HUDEP-2 (cell line): Measurements from ENCODE around the gene KRT27.
"Not testable (repeated sequence)": the region's sequence is repeated elsewhere in the genome, so short reads cannot be mapped to it uniquely, and the experiment has no call there.

Source experiments
- DNase-seq, 76 experiments: peaks; one replicate each; lab custom pipeline; 2025; ENCODE audit not compliant: unreplicated experiment in 76 of 76; lab: John Stamatoyannopoulos, UW

KRT27 gene, protein sequence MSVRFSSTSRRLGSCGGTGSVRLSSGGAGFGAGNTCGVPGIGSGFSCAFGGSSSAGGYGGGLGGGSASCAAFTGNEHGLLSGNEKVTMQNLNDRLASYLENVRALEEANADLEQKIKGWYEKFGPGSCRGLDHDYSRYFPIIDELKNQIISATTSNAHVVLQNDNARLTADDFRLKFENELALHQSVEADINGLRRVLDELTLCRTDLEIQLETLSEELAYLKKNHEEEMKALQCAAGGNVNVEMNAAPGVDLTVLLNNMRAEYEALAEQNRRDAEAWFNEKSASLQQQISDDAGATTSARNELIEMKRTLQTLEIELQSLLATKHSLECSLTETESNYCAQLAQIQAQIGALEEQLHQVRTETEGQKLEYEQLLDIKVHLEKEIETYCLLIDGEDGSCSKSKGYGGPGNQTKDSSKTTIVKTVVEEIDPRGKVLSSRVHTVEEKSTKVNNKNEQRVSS

DNA sequence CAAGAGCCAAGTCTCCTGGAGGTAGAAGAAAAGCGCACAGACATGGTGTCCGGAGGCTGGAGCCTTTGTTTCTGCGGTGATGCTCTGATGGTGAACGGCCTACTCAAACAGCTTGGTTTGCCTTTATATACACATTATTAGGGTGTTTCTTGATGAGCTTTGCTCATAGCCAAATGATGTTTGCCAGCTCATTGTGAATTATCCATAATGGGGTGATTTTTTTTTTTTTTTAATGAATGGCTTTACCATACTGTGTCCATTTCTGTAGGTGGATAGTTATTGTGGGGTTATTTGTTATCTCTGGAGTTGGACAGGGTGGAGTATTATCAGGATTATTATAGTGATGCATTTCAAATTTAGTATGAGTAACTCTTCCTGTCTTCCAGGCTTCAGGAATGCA is at the start of gene KRT27:
Gene KRT27, minus strand, starts transcription at position 101 of the 400 bp plus-strand sequence. Its CDS starts 57 bp downstream, at position 44.
- DNase-seq = no peak

DNA sequence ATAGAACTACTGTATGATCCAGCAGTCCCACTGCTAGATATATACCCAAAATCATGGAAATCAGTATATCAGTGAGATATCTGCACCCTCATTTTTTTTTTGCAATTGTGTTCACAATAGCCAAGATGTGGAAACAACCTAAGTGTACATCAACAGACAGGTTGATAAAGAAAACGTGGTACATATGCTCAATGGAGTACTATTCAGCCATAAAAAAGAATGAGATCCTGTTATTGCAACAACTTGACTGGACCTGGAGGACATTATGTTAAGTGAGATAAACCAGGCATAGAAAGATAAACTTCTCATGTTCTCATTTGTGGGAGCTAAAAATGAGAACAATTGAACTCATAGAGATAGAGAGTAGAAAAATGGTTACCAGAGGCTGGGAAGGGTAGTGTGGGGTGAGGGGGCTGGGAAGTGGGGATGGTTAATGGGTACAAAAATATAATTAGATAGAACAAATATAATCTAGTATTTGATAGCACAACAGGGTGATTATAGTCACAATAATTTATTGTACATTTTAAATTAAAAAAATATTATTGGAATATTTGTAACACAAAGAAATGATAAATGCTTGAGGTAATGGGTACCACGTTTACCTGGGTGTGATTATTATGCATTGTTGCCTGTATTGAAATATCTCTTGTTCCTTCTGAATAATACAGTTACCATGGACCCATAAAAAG is 47.9 kb upstream of the KRT27 start:
- no peak for DNase-seq

DNA sequence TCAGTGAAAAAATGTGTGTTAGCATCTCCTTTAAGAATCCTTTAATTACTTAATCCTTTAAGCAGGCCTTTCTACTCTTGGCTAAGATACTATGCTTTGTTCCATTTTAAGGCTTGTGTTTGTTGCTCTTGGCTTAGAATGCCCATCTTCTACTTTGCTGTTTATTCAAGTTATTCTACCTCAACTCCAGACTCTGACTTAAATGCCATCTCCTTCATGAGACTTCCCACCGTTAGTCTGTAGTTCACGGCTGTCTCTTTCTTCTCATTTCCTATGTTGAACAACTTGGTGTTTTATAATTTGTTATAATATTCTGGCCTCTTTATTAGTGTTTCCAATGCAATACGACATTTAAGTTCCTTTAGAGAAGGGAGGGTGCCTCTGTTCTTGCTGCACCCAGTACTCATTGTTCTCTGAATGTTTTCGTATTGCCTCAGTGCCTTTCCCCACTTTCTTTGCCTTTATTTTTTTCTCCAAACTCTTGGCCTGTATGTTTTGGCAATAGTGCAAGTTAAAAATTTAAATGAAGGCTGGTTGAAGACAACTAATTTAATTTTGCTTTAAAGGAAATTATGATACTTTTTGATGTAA is 46.2 kb upstream of the KRT27 start:
- DNase-seq = no peak

DNA sequence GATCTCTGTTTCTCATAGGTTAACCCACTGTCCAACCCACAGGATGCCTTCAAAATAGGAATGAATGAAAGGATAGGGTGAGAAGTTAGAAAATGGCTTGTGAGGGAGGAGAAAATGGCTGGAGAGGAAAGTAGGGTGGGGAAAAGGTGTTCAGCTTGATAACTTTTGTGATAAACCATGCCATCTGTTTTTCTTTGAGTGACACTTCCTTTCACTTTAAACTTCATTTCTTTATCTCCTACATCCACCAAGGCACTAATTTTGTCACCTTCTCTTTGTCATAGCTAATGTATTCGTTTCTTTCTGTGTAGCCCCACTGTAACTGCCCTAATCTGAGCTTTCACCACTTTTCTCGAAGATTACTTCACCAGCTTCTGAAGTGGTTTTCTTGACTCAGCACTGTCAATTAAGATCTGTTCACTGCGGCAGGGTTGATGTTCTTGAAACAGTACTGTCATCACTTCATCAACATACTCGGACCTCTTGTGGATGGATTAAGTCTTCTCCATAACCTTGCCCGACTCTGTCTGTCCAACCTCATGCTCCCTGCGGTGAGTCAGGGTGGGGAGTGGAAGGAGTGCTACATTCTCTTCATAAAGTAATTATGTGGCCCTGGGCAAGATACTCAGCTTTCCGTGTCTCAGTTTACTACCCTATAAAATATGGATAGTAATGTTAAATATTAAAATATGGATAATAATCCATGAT is 45.5 kb upstream of the KRT27 start:
- DNase-seq = peak in 21 of 76 experiments; percentile 2 to 75 (median 34)

DNA sequence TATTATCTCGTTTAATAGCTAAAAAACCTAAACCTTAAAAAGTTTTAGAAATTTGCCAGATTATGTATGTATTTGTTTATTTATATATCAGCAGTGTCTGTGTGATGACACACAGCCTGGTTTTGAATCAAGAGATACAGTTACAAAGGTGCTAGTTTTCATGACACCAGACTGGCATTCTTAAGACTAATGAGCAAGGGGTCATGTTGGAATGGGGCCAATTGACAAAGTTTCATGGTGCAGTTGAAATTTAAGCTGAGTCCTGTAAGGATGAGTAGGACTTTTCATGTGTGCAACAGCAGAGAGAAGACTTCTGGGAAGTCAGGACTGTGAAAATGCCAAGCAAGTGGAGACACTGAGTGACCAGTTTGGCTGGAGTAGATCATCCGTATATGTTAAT is 43.2 kb upstream of the KRT27 start:
- DNase-seq = no peak

DNA sequence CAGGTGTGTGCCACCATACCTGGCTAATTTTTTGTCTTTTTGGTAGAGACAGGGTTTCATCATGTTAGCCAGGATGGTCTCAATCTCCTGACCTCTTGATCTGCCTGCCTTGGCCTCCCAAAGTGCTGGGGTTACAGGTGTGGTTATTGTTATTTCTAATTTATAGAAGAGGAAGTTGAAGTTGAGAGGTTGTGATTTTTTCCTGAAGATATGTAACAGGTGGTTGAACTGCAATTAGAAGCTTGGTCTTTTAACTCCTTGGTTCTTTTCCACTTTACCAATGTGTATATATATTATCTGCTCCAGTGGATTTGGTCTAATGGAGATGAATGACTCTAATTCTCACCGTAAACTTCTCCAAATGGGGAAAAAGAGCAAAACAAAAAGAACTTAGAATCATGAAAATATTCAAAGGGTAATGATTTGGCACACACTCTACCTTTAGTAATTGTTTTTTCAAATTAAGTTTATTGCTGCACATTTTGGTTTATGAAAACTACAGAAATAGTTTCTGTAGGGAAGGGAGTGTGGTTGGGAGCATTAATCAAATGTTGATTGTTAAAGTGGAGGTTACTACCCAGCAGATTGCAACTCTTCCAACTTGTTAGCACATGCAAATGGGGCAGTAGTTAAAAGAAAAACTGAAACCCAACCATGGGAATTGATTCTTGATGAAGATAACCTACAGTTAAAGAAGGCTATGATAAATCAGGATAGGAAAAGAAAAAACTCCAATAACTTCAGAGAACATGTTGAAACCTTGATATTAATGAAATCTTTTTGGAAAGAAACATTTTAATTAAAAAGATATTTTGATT is 41.9 kb upstream of the KRT27 start:
- no peak for DNase-seq

DNA sequence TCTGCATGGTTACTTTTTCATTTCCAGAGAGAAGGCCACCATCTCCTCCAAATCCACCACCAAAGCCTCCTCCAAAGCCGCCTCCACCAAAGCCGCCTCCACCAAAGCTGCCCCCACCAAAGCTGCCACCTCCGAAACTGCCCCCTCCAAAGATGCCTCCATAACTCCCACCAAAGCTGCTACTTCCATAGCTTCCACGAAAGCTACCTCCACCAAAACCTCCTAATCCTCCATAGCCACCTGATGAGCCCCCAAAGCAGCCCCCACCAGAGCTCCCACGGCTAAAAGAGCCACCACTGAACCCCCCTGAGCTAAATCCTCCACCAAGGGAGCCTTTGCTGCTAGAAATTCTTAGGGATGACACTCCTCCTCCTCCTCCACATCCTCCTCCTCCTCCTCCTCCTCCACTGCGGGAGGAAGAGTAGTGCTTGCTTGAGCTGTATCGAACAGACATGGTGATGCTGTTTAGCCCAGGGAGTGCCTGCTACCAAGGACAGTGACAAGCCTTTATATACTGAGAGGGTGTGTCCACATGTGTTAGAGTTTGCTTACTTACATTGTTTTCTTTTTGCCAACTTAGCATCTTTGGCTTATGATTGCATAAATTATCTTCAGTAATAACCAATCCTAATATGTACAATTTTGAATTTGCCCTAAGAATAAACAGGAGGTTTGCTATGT is 39.9 kb upstream of the KRT27 start, which contains the start of gene KRT10:
Gene KRT10, minus strand, starts transcription at position 483 of the 681 bp plus-strand sequence. Its CDS starts 29 bp downstream, at position 454.
- no peak for DNase-seq

DNA sequence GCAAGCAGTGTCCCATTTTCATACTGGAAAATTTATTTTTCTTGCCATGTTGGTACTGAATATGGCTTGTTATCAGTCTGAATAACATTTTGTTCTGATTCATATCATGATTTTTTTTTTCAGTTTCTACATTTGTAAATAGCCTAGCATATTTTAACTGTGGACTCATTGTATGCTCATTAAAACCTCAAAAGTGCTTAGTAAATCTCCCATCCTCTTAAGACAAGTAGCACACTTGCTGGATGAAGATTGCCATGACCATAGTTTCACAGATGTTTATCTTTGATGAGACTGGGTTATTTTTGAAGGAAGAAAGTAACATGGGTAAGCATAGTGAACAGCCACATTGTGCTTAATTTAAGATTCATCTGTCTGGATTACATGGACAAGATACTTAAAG is 39.2 kb upstream of the KRT27 start:
- no peak for DNase-seq

DNA sequence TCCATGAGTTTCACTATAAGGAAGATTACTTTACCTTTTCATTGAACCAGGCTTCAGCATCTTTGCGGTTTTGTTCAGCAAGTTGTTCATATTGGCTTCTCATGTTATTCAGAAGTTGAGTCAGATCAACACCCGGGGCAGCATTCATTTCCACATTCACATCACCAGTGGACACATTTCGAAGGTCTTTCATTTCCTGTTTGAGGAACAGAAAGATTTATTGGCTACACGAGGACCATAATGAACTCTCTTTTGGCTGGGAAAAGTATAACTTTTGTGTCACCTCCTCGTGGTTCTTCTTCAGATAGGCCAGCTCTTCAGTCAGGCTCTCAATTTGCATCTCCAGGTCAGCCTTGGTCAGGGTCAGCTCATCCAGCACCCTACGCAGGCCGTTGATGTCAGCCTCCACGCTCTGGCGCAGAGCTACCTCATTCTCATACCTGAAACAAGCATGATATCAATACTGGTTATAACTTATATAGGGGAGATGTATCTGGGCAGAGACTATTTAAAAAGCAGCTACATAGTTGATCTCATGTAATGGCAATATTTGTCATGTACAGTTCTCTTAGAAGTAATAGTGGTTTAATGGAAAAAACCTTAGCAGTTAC is 38.0 kb upstream of the KRT27 start:
- no peak for DNase-seq

DNA sequence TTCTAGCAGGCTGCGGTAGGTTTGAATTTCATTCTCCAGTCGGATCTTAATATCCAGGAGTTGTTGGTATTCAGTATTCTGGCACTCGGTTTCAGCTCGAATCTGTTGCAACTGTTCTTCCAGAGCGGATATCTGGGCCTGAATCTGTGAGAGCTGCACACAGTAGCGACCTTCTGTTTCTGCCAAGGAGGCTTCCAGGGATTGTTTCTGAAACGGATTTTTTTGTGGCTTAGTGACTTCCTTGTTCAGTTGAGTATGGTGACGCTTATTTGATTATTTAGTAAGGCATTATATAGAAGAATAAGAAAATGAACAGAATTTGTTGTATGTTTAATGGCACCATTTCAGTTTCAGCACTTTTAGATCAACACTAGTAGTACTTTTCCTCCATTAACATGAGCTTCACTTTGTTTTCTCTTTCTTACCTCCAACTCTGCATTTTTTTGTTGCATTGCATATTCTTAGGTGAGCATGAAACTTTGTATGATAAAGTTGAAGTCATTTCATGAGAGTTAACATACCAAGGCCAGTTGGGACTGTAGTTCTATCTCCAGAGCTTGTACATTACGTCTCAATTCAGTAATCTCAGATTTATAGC is 37.3 kb upstream of the KRT27 start:
- peak in 1 of 76 experiments; percentile 12 for DNase-seq

DNA sequence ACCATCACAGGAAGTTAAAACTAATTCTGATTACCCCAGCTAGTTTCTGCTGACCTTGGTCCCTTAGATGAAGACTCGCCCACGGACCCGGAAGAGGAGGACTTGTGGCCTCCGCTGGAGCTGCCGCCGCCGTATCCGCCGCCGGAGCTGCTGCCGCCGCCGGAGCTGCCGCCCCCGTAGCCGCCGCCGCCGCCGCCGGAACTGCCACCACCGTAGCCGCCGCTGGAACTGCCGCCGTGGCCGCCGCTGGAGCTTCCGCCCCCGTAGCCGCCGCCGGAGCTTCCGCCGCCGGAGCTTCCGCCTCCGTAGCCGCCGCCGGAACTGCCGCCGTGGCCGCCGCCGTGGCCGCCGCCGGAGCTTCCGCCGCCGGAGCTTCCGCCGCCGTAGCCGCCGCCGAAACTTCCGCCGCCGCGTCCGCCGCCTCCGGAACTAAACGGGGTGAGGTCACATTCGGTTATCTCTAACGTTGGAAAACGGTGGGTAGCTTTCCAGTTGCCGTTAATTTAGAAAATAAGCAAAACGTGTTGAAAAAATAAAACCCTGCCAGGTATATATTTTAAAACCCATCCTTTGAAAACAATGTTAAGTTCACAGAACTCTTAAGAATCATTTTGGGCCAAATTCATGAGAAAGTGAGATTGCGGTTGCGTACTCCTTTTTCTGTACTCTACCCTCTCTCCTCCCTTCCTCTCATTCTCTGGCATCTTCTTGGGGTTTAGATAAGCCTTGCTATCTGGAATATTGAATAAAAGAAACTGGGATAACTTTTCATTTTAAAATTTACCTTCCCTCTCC is 36.6 kb upstream of the KRT27 start:
- DNase-seq = peak in 71 of 76 experiments; percentile 5 to 84 (median 66)

DNA sequence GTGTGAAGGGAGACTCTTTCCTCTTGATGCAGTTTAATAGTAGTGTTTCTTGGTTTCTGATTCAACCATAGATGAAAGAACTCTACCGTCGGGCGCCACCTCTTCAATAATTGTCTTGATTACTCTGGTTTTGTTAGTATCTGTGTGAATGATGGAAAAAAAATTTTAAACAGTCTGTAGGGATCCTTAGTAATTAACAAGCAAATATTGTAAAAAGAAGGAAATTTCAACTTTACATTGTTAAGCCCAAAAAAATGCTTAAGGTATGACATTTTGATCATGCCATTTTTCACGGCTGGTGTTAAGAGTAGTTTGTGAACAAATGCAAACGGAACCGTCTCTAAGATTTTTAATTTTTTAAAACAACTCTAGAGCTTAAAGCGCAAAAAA is 36.0 kb upstream of the KRT27 start:
- DNase-seq = no peak

DNA sequence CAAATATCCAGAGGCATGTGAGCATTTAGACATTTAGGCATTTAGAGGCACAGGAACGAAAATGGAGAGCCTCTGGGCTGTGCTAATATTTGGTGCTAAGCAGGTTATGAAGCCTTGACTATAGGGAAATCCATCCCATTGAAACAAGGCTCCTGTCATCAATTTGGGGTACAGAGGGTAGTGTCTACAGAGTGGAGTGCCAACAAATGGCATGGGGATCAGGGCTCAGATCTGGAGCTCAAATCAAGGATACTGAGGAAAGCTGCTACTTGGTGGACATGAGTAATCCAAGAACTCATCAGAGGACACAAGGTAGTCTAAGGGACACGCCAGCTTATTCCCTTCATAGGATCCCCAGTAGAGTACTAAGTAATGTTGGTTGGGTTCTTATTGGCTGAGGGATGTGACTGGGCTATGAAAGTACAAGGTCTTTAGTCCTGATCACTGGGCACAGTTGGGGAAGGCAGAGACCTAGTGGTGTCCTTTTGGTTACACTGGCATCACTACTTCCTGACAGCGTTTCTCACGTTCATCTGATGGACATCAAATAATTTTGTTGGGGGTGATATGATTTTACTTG is 34.8 kb upstream of the KRT27 start:
- no peak for DNase-seq

DNA sequence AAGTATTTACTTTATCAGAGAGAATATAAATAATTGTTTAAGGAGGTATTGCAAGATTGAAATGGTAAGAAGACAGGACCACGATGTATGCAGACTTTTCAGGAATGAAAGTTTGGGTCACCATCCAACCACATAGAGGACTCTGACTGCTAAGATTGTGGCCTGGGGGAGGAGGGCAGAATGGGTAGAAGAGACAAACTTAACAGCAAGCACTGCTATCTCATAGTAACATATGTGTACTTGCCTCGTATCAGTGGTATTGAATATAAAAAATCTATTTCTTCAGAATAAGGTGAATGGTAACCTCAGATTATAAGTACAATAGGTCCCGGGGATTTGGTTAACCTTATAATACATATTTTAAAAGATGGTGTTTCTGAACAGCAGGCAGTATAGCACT is 34.2 kb upstream of the KRT27 start:
- peak in 2 of 76 experiments; percentile 11 to 14 for DNase-seq

DNA sequence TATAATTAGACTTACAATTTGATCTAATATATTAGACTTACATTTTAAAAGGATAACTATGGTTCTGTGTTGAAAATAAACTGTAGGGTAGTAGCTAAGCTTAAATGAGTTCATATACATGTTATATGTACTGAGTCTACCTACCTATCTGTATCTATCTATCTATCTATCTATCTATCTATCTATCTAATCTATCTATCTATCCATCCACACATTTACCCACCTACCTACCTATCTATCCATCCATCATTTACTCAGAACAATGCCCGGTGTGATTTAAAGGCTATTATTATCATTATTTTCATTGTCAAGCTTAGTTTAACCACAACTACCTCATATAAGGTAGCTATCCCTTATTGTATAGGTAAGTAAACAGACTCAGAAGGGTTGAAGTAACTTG is 33.0 kb upstream of the KRT27 start:
- DNase-seq = no peak

DNA sequence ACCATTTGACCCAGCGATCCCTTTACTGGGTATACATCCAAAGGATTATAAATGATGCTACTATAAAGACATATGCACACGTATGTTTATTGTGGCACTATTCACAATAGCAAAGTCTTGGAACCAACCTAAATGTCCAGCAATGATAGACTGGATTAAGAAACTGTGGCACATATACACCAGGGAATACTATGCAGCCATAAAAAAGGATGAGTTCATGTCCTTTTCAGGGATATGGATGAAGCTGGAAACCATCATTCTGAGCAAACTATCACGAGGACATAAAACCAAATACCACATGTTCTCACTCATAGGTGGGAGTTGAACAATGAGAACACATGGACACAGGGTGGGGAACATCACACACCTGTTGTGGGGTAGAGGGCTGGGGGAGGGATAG is 32.3 kb upstream of the KRT27 start:
- DNase-seq = not testable (repeated sequence)

DNA sequence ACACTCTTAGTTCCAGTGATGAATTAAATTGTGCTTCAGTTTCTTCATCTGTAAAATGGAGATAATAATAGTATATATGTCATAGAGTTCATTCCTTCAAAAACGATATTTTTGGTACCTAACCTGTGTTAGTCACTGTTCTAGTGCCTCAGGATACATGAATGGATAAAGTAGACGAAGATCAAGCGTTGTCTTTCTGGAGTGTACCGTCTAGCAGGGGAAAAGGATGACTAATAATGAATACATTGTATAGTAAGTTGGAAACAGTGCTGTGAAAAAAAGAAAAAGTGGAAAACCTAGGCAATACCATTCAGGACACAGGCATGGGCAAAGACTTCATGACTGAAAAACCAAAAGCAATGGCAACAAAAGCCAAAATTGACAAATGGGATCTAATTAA is 31.5 kb upstream of the KRT27 start:
- no peak for DNase-seq
